ENCODE results near the gene NOTUM. TPM values are rescaled to one million over a fixed set of nuclear protein-coding genes. Genes with fewer than 3 reads are reported as not detected.

NOTUM gene
- total and polyA plus RNA-seq, 9 of the 15 experiments (the other 6 are each of a cell fraction or from before 2014, with no cell fraction given): 0.03 to 14.0 (median 4.1) TPM

GRCh38 chr17:81966343-81967243, 5.6 kb upstream of the NOTUM start:
- Histone ChIP-seq H3K4me1 (replicated peaks in 1 of 2; ENCODE audit: control insufficient read depth in 2 of 2, insufficient read depth in 2 of 2, low read length in 2 of 2) (peaks cover 9 to 62% of the 10 kb centered on the region in 2 experiments), H3K4me3 (no peak overlapping the region), H3K36me3 (ENCODE audit: control insufficient read depth, insufficient read depth, low read length) (no peaks in the 10 kb centered on the region), H3K9me1 (ENCODE audit: control insufficient read depth, insufficient read depth, low read length) (no peaks in the 10 kb centered on the region), H3K27me3 (ENCODE audit: control insufficient read depth in 2 of 2, insufficient read depth in 2 of 2, low read length in 2 of 2) (no peaks in the 10 kb centered on the region), H3K9ac (ENCODE audit: insufficient read depth in 1 of 2, low read depth in 2 of 2, low read length in 2 of 2) (peak overlapping the region in 1 of 2 experiments; percentile 90; a peak in 2 of 4 replicates), H3K4me2 (ENCODE audit: insufficient read depth, low read length) (no peak overlapping the region), H2AFZ (ENCODE audit: low read depth, low read length) (peak overlapping the region; percentile 24; the same call in 1 of the 2 replicates), H3K9me3 (replicated peaks; ENCODE audit: control insufficient read depth, insufficient read depth, low read depth, low read length) (no peaks in the 10 kb centered on the region), H4K20me1 (replicated peaks; ENCODE audit: control insufficient read depth, insufficient read depth, low read length) (no peaks in the 10 kb centered on the region), H3K27ac (ENCODE audit: extremely low read depth, low read depth, low read length) (peak overlapping the region; percentile 41; the same call in 1 of the 3 replicates), H3K79me2 (ENCODE audit: control insufficient read depth, insufficient read depth, low read length) (no peaks in the 10 kb centered on the region)
- ChIA-PET POLR2A (no interaction called here), CTCF (ENCODE audit: low intra/inter-chr PET ratio) (interaction anchor here (0.6 kb wide), 1 partner anchor 79 kb away, joined by 7 read pairs; no protein-coding TSS in a partner anchor)
- ATAC-seq (peak; percentile 5; the same call in 1 of the 3 replicates), DNase-seq (ENCODE audit: extremely low read depth in 1 of 4, low spot score in 3 of 4) (no peak), FAIRE-seq (no peak)
- 75% methylated on average over 28 of the region's 41 CpGs for WGBS (ENCODE audit: insufficient coverage, low coverage, missing lambda C conversion rate)
- intact Hi-C loops (cut with micrococcal nuclease) (no loop called here), in situ Hi-C loops (cut with MboI) (no loop called here)
- BruUV-seq (replicated peaks): no TSS peak
- TF ChIP-seq CBX1 (IDR thresholded peaks at IDR 0.05; ENCODE audit: low read depth) (no peak), FIP1L1 (IDR thresholded peaks at IDR 0.05; ENCODE audit: low read depth, low read length, poor library complexity, severe bottlenecking) (peak; percentile 41), RHOXF2B (CRISPR knock-in tag; conservative IDR thresholded peaks at IDR 0.05) (no peak), CBFA2T3 (IDR thresholded peaks at IDR 0.05) (peak; percentile 41), NR0B1 (IDR thresholded peaks at IDR 0.05; ENCODE audit: partially characterized antibody) (no peak), RNF219 (CRISPR knock-in tag; IDR thresholded peaks at IDR 0.05) (no peak)
- TF ChIP-seq, protein P1, sequence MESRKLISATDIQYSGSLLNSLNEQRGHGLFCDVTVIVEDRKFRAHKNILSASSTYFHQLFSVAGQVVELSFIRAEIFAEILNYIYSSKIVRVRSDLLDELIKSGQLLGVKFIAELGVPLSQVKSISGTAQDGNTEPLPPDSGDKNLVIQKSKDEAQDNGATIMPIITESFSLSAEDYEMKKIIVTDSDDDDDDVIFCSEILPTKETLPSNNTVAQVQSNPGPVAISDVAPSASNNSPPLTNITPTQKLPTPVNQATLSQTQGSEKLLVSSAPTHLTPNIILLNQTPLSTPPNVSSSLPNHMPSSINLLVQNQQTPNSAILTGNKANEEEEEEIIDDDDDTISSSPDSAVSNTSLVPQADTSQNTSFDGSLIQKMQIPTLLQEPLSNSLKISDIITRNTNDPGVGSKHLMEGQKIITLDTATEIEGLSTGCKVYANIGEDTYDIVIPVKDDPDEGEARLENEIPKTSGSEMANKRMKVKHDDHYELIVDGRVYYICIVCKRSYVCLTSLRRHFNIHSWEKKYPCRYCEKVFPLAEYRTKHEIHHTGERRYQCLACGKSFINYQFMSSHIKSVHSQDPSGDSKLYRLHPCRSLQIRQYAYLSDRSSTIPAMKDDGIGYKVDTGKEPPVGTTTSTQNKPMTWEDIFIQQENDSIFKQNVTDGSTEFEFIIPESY (CRISPR knock-in tag; IDR thresholded peaks at IDR 0.05): peak; percentile 99
- TF ChIP-seq, protein P2, sequence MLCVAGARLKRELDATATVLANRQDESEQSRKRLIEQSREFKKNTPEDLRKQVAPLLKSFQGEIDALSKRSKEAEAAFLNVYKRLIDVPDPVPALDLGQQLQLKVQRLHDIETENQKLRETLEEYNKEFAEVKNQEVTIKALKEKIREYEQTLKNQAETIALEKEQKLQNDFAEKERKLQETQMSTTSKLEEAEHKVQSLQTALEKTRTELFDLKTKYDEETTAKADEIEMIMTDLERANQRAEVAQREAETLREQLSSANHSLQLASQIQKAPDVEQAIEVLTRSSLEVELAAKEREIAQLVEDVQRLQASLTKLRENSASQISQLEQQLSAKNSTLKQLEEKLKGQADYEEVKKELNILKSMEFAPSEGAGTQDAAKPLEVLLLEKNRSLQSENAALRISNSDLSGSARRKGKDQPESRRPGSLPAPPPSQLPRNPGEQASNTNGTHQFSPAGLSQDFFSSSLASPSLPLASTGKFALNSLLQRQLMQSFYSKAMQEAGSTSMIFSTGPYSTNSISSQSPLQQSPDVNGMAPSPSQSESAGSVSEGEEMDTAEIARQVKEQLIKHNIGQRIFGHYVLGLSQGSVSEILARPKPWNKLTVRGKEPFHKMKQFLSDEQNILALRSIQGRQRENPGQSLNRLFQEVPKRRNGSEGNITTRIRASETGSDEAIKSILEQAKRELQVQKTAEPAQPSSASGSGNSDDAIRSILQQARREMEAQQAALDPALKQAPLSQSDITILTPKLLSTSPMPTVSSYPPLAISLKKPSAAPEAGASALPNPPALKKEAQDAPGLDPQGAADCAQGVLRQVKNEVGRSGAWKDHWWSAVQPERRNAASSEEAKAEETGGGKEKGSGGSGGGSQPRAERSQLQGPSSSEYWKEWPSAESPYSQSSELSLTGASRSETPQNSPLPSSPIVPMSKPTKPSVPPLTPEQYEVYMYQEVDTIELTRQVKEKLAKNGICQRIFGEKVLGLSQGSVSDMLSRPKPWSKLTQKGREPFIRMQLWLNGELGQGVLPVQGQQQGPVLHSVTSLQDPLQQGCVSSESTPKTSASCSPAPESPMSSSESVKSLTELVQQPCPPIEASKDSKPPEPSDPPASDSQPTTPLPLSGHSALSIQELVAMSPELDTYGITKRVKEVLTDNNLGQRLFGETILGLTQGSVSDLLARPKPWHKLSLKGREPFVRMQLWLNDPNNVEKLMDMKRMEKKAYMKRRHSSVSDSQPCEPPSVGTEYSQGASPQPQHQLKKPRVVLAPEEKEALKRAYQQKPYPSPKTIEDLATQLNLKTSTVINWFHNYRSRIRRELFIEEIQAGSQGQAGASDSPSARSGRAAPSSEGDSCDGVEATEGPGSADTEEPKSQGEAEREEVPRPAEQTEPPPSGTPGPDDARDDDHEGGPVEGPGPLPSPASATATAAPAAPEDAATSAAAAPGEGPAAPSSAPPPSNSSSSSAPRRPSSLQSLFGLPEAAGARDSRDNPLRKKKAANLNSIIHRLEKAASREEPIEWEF (CRISPR knock-in tag; IDR thresholded peaks at IDR 0.05): no peak
